A549 (cell line): ENCODE data around the gene CNKSR1.

Experiments used
- CEBPB ChIP-seq, 2 experiments: fragments of >200 bp in 1 of 2; sonication (Bioruptor Twin) in 1 of 2; formaldehyde crosslinking in 1 of 2; IDR thresholded peaks; 2 replicates each; pipeline ENCODE4 v1.6.1; 2012 to 2016
- CTCF ChIP-seq: fragments of >200 bp; sonication (Bioruptor Twin); formaldehyde crosslinking; IDR thresholded peaks from 3 replicates; pipeline ENCODE4 v1.5.1; 2016
- ELK1 ChIP-seq: fragments of 150-350 bp; IDR thresholded peaks from 2 replicates; pipeline ENCODE4 v1.6.1; 2014; ENCODE audit warnings: low read depth, mild to moderate bottlenecking, low read length
- JUNB ChIP-seq: fragments of >200 bp; sonication (Bioruptor Twin); formaldehyde crosslinking; IDR thresholded peaks from 2 replicates; pipeline ENCODE4 v1.6.1; 2016
- RARB ChIP-seq: fragments of 250-450 bp; sonication (Bioruptor Pico); IDR thresholded peaks from 2 replicates; pipeline ENCODE4 v1.8.0; 2021; ENCODE audit warnings: mild to moderate bottlenecking, moderate library complexity
- ZC3H11A ChIP-seq: fragments of 450-650 bp; IDR thresholded peaks from 2 replicates; pipeline ENCODE4 v1.6.1; 2014; ENCODE audit warnings: antibody characterized with exemption, mild to moderate bottlenecking

- TF ChIP-seq JUNB (no peak), CTCF (no peak), RARB (CRISPR knock-in tag) (no peak), ELK1 (no peak), ZC3H11A (no peak), CEBPB (IDR thresholded peaks at IDR 0.05) (no peak)
Observed at GRCh38 chr1:26160527-26161414, 16.5 kb upstream of the CNKSR1 start.
